Astrocyte of the cerebellum (primary cell): ENCODE data around the gene CYTH4.
"Not testable (repeated sequence)": the region's sequence is repeated elsewhere in the genome, so short reads cannot be mapped to it uniquely, and the experiment has no call there.

ENCODE experiments used
- DNase-seq: peaks from one replicate; pipeline ENCODE4 v3.0.0-alpha.2; 2011; ENCODE audit warnings: low read depth
- H3K4me3 ChIP-seq: 2 replicates; pipeline ENCODE4 v1.5.1; 2011; ENCODE audit warnings: mild to moderate bottlenecking, low read depth, low read length, moderate library complexity
- CTCF ChIP-seq: IDR thresholded peaks from 2 replicates; pipeline ENCODE4 v1.5.1; 2012; ENCODE audit warnings: low read length, low read depth, moderate library complexity, mild to moderate bottlenecking; ENCODE audit errors: missing control alignments
- in situ Hi-C: cut with HindIII; loops from 2 replicates; pipeline ENCODE4 v1.10.0; 2017; ENCODE audit warnings: low sequenced_read_pairs

CYTH4 gene

DNA sequence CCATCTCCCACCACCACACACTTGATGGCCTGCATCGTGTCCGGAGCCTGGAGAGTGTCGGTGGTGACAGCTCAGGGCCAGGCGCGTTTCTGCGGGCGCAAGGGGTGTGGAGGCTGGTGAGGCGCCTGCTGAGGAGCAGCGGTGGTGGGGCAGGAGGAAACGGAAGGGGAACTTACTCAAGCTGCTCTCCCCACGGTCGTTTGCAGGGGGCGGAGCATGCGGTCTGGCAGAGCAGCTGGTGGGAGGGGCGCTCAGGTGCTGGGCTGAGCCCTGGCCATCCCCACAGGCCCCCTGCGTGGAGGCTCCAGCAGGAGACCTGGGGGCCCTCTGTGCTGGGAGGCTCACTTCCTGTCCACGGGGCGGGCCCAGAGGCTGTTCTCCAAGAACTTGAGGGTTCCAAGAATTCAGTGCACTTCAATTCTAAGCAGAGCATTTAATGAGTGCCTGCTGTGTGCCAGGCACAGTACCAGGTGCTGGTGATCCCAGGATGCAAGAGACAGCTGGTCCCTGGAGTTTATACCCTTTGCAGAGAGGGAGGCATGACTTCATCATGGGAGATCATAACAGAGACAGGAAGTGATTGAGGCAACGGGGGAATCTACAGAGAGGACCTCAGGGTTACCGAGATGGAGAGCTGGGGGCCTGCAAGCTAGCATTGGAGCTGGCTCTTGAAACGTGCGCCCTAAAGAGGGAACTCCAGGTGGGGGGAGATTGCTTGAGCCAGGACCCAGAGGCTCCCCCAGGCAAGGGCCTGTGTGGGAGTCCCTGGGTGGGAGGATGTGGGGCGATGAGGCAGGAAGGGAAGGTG, 38.0 kb upstream of the CYTH4 start, which contains the start of gene RAC2:
Gene RAC2 (minus strand): TSS at position 156 of the 808 bp plus-strand sequence. CDS start 121 bp downstream, at position 35.
- no peak for DNase-seq
- TF ChIP-seq CTCF, result no peak
- in situ Hi-C loops, result no loop called here
- peak within 1 kb of the TSS; percentile 33 for H3K4me3 ChIP-seq

DNA sequence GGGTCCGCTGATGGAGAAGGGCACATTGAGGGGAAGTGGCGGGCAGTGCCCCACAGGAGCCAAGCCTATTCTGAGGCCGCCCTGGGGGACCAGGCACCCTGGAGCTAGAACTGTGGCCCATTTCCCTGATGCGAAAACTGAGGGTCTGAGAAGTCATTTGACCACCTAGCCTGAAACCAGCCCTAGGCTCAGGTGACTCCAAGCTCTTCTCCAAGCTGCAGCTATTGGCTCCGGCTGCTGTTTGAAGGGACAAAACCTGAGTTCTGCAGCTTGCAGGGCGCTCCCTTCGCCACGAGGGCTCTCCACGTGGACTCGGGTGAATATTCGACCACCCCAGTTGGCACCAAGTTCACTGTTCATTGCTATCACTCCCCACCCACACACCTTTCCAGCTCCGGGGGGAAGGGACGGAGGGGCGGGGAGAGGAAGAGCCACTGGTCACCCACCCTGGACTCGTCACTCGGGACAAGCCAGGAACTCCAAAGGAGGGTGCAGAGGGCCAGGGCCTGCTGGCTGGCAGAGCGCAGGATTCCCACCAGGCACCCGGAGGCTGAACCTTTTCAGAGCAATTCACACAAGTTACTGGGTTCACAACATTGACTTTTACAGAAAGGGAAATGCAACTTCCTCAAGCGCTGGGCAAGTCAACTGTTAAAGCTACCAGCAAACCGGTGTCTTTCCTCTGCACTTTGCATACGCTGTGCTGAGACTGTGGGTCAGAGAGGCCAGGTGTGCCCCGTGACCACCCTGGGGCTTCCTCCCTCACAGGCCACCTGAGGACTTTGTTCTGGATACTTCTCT, 37.2 kb upstream of the CYTH4 start:
- H3K4me3 ChIP-seq, result no peak overlapping the region
- TF ChIP-seq CTCF, result no peak
- in situ Hi-C loops, result no loop called here
- no peak for DNase-seq

GRCh38 chr22:37245740-37246139, 36.6 kb upstream of the CYTH4 start:
- H3K4me3 ChIP-seq, result no peak overlapping the region
- in situ Hi-C loops, result no loop called here
- DNase-seq, result no peak
- no peak for TF ChIP-seq CTCF

GRCh38 chr22:37248251-37248650, 34.1 kb upstream of the CYTH4 start:
- no peak for DNase-seq
- in situ Hi-C loops, result no loop called here
- no peak overlapping the region for H3K4me3 ChIP-seq
- TF ChIP-seq CTCF, result no peak

GRCh38 chr22:37249986-37250385, 32.3 kb upstream of the CYTH4 start:
- DNase-seq, result no peak
- in situ Hi-C loops, result no loop called here
- no peak for TF ChIP-seq CTCF
- no peak overlapping the region for H3K4me3 ChIP-seq

DNA sequence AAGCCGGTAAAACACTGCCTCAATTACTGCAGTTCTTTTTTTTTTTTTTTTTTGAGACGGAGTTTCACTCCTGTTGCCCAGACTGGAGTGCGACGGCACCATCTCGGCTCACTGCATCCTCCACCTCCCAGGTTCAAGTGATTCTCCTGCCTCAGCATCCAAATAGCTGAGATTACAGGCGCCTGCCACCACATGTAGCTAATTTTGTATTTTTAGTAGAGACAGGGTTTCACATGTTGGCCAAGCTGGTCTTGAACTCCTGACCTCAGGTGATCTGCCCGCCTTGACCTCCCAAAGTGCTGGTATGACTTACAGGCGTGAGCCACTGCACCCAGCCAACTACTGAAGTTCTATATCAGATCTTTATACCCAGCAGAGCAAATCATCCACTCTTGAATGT, 30.5 kb upstream of the CYTH4 start:
- in situ Hi-C loops, DNase-seq, H3K4me3 ChIP-seq: not testable (repeated sequence)

- no peak overlapping the region for H3K4me3 ChIP-seq
- no peak for DNase-seq
- in situ Hi-C loops, result no loop called here
- TF ChIP-seq CTCF, result peak; percentile 44
These were observed 29.1 kb upstream of the CYTH4 start for GRCh38 chr22:37253126-37253660.
